ENCODE measurements around the gene UBR7.
"Not testable (repeated sequence)": the region's sequence is repeated elsewhere in the genome, so short reads cannot be mapped to it uniquely, and the experiment has no call there.

Gene UBR7

GRCh38 chr14:93161411-93161940 lies 45.6 kb upstream of the UBR7 start:
- H3K9me3 ChIP-seq (ENCODE audit: low read length), result no peaks in the 10 kb centered on the region
- H3K27ac ChIP-seq (ENCODE audit: low read depth, low read length, poor library complexity, severe bottlenecking), result no peak overlapping the region
- H4K20me1 ChIP-seq (ENCODE audit: insufficient read depth, low read length), result no peaks in the 10 kb centered on the region
- H3K4me3 ChIP-seq (ENCODE audit: low read depth, low read length, poor library complexity, severe bottlenecking), result no peak overlapping the region
- no peaks in the 10 kb centered on the region for H3K36me3 ChIP-seq (ENCODE audit: insufficient read depth, low read length)
- H3K9ac ChIP-seq (ENCODE audit: low read length), result no peak overlapping the region
- no peak for TF ChIP-seq CTCF (IDR thresholded peaks at IDR 0.05; ENCODE audit: low read length)
- TF ChIP-seq EZH2 (IDR thresholded peaks at IDR 0.05; ENCODE audit: borderline replicate concordance, low read length), result no peak
- peaks cover 4% of the 10 kb centered on the region for H3K4me1 ChIP-seq (ENCODE audit: insufficient read depth, low read length, severe bottlenecking)
- no peaks in the 10 kb centered on the region for H3K79me2 ChIP-seq (ENCODE audit: insufficient read depth, low read length)
- H3F3A ChIP-seq (ENCODE audit: insufficient read depth, low read length), result no peaks in the 10 kb centered on the region
- no peak overlapping the region for H2AFZ ChIP-seq (ENCODE audit: low read length)
- H3K27me3 ChIP-seq (ENCODE audit: insufficient read depth, low read length), result no peaks in the 10 kb centered on the region
- no peak overlapping the region for H3K4me2 ChIP-seq (ENCODE audit: low read length)
- H3K9me2 ChIP-seq (ENCODE audit: low read depth, low read length), result no peaks in the 10 kb centered on the region

- Histone ChIP-seq H3K9me2 (ENCODE audit: low read depth, low read length) (no peaks in the 10 kb centered on the region), H4K20me1 (ENCODE audit: insufficient read depth, low read length) (no peaks in the 10 kb centered on the region), H3K9ac (ENCODE audit: low read length) (no peak overlapping the region), H3K9me3 (ENCODE audit: low read length) (no peaks in the 10 kb centered on the region), H3F3A (ENCODE audit: insufficient read depth, low read length) (no peaks in the 10 kb centered on the region), H3K4me2 (ENCODE audit: low read length) (no peak overlapping the region), H3K27ac (ENCODE audit: low read depth, low read length, poor library complexity, severe bottlenecking) (no peak overlapping the region), H2AFZ (ENCODE audit: low read length) (no peak overlapping the region), H3K36me3 (ENCODE audit: insufficient read depth, low read length) (no peaks in the 10 kb centered on the region), H3K79me2 (ENCODE audit: insufficient read depth, low read length) (no peaks in the 10 kb centered on the region), H3K4me1 (ENCODE audit: insufficient read depth, low read length, severe bottlenecking) (peaks cover 4% of the 10 kb centered on the region), H3K4me3 (ENCODE audit: low read depth, low read length, poor library complexity, severe bottlenecking) (no peak overlapping the region), H3K27me3 (ENCODE audit: insufficient read depth, low read length) (no peaks in the 10 kb centered on the region)
- no peak for TF ChIP-seq EZH2 (IDR thresholded peaks at IDR 0.05; ENCODE audit: borderline replicate concordance, low read length)
- TF ChIP-seq CTCF (IDR thresholded peaks at IDR 0.05; ENCODE audit: low read length), result no peak
Measured at GRCh38 chr14:93163564-93163963, 43.5 kb upstream of the UBR7 start.

DNA sequence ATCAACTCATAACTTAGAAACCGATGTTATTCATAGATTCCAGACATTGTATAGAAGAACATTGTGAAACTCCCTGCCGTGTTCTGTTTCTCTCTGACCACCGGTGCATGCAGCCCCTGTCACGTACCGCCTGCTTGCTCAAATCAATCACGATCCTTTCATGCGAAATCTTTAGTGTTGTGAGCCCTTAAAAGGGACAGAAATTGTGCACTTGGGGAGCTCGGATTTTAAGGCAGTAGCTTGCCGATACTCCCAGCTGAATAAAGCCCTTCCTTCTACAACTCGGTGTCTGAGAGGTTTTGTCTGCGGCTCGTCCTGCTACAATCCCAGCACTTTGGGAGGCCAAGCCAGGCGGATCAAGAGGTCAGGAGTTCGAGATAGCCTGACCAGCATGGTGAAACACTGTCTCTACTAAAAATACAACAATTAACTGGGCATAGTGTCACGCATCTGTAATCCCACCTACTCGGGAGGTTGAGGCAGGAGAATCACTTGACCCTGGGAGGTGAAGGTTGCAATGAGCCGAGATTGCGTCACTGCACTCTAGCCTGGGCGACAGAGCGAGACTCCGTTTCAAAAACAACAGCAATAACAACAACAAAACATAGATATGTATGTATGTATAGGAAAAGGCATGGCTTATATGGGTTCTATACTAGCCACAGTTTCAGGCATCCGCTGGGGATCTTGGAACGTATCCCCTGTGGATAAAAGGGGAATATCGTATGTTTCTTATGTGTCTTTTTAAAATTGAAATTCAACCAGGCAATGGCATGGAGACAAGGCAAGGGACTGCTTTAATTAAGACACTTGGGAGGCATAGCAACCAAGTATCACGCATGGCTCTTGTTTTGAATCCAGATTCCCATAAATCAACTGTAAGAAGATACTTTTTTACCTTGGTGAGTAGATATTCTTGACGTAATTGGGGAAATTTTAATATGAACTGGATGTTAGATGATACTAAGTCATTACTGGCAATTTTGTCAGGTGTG lies 41.5 kb upstream of the UBR7 start:
- H3K4me1 ChIP-seq (ENCODE audit: insufficient read depth, low read length, severe bottlenecking); H2AFZ ChIP-seq (ENCODE audit: low read length); H4K20me1 ChIP-seq (ENCODE audit: insufficient read depth, low read length); H3K4me3 ChIP-seq (ENCODE audit: low read depth, low read length, poor library complexity, severe bottlenecking); H3K9me2 ChIP-seq (ENCODE audit: low read depth, low read length); H3K27ac ChIP-seq (ENCODE audit: low read depth, low read length, poor library complexity, severe bottlenecking); H3K9me3 ChIP-seq (ENCODE audit: low read length); H3K36me3 ChIP-seq (ENCODE audit: insufficient read depth, low read length); H3K79me2 ChIP-seq (ENCODE audit: insufficient read depth, low read length); H3K4me2 ChIP-seq (ENCODE audit: low read length); H3K27me3 ChIP-seq (ENCODE audit: insufficient read depth, low read length); H3F3A ChIP-seq (ENCODE audit: insufficient read depth, low read length); H3K9ac ChIP-seq (ENCODE audit: low read length): not testable (repeated sequence)

- H3F3A ChIP-seq (ENCODE audit: insufficient read depth, low read length); H3K4me1 ChIP-seq (ENCODE audit: insufficient read depth, low read length, severe bottlenecking); H4K20me1 ChIP-seq (ENCODE audit: insufficient read depth, low read length); H3K4me3 ChIP-seq (ENCODE audit: low read depth, low read length, poor library complexity, severe bottlenecking); H2AFZ ChIP-seq (ENCODE audit: low read length); H3K9me3 ChIP-seq (ENCODE audit: low read length); H3K9me2 ChIP-seq (ENCODE audit: low read depth, low read length); H3K79me2 ChIP-seq (ENCODE audit: insufficient read depth, low read length); H3K27ac ChIP-seq (ENCODE audit: low read depth, low read length, poor library complexity, severe bottlenecking); H3K27me3 ChIP-seq (ENCODE audit: insufficient read depth, low read length); H3K4me2 ChIP-seq (ENCODE audit: low read length); H3K9ac ChIP-seq (ENCODE audit: low read length); H3K36me3 ChIP-seq (ENCODE audit: insufficient read depth, low read length): not testable (repeated sequence)
Measured at GRCh38 chr14:93168610-93169009, 38.4 kb upstream of the UBR7 start.

GRCh38 chr14:93169619-93170018 lies 37.4 kb upstream of the UBR7 start:
- H3K4me3 ChIP-seq (ENCODE audit: low read depth, low read length, poor library complexity, severe bottlenecking); H3K9me3 ChIP-seq (ENCODE audit: low read length); H3K27me3 ChIP-seq (ENCODE audit: insufficient read depth, low read length); H2AFZ ChIP-seq (ENCODE audit: low read length); H3K36me3 ChIP-seq (ENCODE audit: insufficient read depth, low read length); H3K9ac ChIP-seq (ENCODE audit: low read length); H3K9me2 ChIP-seq (ENCODE audit: low read depth, low read length); H4K20me1 ChIP-seq (ENCODE audit: insufficient read depth, low read length); H3K4me1 ChIP-seq (ENCODE audit: insufficient read depth, low read length, severe bottlenecking); H3K4me2 ChIP-seq (ENCODE audit: low read length); H3K79me2 ChIP-seq (ENCODE audit: insufficient read depth, low read length); H3F3A ChIP-seq (ENCODE audit: insufficient read depth, low read length); H3K27ac ChIP-seq (ENCODE audit: low read depth, low read length, poor library complexity, severe bottlenecking): not testable (repeated sequence)

- H3F3A ChIP-seq (ENCODE audit: insufficient read depth, low read length); H3K36me3 ChIP-seq (ENCODE audit: insufficient read depth, low read length); H3K4me1 ChIP-seq (ENCODE audit: insufficient read depth, low read length, severe bottlenecking): not testable (repeated sequence)
Measured at GRCh38 chr14:93170141-93170540, 36.9 kb upstream of the UBR7 start.

More at GRCh38 chr14:93170141-93170540, 36.9 kb upstream of the UBR7 start:
- not testable (repeated sequence) for H3K79me2 ChIP-seq (ENCODE audit: insufficient read depth, low read length); H3K9ac ChIP-seq (ENCODE audit: low read length); H3K4me3 ChIP-seq (ENCODE audit: low read depth, low read length, poor library complexity, severe bottlenecking); H3K4me2 ChIP-seq (ENCODE audit: low read length); H3K9me3 ChIP-seq (ENCODE audit: low read length); H2AFZ ChIP-seq (ENCODE audit: low read length); H4K20me1 ChIP-seq (ENCODE audit: insufficient read depth, low read length); H3K27ac ChIP-seq (ENCODE audit: low read depth, low read length, poor library complexity, severe bottlenecking); H3K27me3 ChIP-seq (ENCODE audit: insufficient read depth, low read length); H3K9me2 ChIP-seq (ENCODE audit: low read depth, low read length)

All from OCI-LY1 (cell line).